ENCODE measurements around the gene ATP8B3.

DNA sequence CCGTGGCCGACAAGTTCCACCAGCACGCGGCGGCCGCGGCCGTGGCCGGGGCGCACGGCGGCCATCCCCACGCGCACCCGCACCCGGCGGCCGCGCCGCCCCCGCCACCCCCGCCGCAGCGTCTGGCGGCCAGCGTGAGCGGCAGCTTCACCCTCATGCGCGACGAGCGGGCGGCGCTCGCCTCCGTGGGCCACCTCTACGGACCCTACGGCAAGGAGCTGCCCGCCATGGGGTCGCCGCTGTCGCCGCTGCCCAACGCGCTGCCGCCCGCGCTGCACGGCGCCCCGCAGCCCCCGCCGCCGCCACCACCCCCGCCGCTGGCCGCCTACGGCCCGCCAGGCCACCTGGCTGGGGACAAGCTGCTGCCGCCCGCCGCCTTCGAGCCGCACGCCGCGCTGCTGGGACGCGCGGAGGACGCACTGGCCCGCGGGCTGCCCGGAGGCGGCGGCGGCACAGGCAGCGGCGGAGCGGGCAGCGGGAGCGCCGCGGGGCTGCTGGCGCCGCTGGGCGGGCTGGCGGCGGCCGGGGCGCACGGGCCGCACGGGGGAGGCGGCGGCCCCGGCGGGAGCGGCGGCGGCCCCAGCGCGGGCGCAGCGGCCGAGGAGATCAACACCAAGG lies 57.9 kb downstream of the ATP8B3 start:
- TF ChIP-seq, protein P1, sequence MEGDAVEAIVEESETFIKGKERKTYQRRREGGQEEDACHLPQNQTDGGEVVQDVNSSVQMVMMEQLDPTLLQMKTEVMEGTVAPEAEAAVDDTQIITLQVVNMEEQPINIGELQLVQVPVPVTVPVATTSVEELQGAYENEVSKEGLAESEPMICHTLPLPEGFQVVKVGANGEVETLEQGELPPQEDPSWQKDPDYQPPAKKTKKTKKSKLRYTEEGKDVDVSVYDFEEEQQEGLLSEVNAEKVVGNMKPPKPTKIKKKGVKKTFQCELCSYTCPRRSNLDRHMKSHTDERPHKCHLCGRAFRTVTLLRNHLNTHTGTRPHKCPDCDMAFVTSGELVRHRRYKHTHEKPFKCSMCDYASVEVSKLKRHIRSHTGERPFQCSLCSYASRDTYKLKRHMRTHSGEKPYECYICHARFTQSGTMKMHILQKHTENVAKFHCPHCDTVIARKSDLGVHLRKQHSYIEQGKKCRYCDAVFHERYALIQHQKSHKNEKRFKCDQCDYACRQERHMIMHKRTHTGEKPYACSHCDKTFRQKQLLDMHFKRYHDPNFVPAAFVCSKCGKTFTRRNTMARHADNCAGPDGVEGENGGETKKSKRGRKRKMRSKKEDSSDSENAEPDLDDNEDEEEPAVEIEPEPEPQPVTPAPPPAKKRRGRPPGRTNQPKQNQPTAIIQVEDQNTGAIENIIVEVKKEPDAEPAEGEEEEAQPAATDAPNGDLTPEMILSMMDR (IDR thresholded peaks at IDR 0.05) = no peak
- TF ChIP-seq POLR2A (IDR thresholded peaks at IDR 0.05) = no peak

Measured in Peyer's patch (tissue), 4 donors.